Activated gamma-delta T cell treated with anti-CD3 and anti-CD28 coated beads, Interleukin-2, amount 50 U/mL, for 16 hours (primary cell): ENCODE data around the gene RRAD.

ENCODE experiments used
- DNase-seq: peaks from one replicate; pipeline ENCODE4 v3.0.0-alpha.2; 2020; ENCODE audit warnings: low read depth

Gene RRAD

DNA sequence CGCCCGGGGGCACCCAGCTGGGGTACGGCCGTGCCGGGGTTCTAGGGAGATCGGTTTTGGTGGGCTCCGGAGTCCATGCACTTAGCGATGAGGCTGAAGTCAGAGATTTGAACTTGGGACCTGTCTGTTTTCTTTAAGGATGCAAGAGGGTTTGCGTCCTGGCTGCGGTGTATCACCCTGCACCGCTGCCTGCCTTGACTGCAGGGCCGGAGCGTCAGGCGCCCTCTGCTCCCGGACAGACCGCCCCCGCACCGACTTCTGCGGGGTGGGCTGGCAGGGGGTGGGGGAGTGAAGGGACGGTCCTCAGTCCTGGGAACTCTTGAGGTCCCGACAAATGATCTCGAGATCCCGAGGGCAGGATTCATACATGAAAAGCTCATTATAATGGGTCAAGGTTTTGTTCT lies 44.3 kb downstream of the RRAD start:
- no peak for DNase-seq

DNA sequence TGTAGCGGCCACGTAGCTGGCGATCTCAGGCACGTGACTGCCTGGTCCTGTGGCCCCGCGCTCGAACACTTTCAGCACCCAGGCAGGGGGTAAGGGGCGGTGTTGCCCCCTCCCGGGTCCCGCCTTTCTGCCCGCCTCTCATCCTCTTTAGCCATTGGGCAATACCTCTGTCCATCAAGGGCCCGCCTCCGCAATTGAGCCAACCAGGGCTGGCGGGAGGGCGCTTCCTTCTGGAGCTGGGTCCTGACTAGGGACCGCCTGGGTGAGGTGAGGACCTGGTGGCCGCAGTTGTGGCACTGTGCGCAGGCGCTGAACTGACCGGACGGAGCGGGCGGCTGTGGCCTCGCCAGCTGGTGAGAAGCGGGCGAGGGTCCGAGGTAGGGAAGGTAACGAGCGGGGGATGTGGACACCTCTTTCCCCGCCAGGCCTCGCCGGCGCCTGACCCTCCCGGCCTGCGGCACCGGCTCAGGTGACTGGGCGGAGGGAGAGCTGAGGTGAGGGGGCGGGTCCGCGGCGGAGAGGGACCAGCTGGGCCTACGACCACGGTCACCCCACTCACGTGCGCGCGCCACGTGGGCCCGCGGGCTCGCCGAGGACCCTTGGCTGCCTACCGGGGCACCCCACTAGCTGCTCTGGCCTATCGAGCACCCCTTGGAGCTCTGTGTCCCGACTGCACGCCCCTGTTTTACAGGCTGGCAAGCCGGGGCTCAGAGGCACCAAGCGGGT lies 44.9 kb downstream of the RRAD start, which contains the start of gene PDP2:
PDP2 (plus strand) TSS at position 228 of the 726 bp plus-strand sequence. CDS start 3,770 bp downstream, outside the sequence.
- DNase-seq: peak; percentile 85

DNA sequence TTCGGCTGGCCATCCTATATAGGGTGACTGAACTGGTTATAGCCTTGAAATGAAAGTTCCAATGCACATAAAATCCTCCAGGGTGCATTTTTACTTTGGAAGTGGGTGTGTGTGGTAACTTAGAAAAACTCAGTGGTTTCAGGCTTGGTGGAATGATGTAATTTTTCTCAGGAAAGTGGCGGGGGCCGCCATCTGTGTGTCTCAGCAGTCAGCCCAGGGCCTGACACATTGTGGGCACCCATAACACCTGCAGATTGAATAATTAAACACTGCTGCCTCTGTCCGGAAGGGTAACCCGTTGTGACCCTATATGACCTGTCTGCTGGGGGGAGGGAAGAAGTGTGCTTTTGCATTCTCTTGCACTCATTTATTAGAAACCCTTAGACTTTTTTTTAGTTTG lies 47.3 kb downstream of the RRAD start:
- DNase-seq: peak; percentile 25

DNA sequence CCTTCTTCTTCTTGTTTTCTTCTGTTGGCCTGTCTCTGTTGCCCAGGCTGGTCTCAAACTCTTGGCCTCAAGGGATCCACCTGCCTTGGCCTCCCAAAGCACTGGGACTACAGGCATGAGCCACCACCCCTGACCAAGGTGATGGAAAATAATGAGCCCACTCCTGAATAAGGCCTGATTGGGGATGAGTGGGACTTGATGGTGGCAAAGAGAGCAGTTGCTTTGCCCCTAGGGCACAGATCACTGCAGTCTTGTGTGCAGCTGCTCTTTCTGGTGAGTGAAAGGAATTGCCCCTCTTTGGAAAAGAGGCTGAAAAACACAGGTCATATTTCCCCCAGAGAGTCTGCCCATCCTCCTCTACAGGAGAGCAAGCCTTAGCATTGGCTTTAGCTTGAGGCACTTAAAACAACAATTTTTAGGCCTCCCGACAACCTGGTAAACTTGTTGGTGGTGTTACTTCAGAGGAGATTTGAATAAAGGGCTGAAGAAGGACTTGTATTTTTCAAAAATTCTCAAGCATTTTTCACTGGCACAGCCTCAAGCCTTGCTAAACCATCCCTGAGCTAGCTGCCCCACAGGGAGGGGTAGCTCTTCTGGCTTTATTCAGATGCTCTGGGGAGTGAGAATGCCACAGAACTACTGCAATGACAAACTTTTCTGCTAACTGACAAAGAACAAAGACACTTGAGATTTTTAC lies 51.1 kb downstream of the RRAD start:
- DNase-seq: no peak

DNA sequence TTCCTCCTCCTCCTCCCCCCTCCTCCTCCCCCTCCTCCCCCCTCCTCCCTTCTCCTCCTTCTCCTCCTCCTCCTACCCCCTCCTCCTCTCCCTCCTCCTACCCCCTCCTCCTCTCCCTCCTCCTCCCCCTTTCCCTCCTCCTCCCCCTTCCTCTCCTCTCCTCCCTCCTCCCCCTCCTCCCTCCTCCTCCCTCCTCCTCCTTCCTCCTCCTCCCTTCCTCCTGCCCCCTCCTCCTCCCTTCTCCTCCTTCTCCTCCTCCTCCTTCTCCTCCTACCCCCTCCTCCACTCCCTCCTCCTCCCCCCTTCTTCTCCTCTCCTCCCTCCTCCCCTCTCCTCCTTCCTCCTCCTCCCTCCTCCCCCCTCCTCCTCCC lies 51.7 kb downstream of the RRAD start:
- DNase-seq: no peak

DNA sequence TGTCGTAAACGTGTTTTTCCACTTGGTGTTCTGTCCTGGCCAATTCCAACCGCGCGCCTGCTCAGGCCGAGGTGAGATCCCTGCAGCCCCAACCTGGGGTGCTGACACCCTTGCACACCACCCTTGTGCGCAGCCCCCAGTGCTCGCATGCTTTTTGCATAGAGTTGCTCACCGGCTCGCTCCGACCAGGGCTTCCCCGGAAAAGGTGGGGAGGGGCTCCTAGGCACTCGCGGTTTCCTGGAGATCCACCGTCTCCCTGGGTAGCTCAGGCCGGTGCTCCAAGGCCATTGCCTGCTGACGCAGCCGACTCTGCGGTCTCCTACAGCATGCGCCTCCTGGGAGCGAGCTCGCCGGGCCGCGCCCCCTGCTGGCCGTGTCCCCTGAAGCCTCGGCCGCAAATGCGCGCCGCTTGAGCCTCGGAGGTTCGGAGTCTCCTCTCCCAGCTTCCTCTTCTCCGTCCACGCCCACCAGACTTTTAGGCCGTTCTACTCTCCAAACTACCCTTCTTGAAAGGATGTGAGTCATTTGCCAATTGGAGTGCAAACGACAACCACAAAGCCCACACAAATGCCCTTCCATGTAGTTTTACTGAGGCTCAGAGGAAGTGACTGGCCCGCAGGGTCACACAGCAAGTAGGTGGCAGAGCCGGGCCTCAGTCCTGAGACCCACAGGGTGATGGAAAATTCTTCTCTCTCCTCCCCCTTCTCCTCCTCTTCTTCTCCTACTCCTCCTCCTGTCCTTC lies 52.2 kb downstream of the RRAD start:
- DNase-seq: peak; percentile 84

DNA sequence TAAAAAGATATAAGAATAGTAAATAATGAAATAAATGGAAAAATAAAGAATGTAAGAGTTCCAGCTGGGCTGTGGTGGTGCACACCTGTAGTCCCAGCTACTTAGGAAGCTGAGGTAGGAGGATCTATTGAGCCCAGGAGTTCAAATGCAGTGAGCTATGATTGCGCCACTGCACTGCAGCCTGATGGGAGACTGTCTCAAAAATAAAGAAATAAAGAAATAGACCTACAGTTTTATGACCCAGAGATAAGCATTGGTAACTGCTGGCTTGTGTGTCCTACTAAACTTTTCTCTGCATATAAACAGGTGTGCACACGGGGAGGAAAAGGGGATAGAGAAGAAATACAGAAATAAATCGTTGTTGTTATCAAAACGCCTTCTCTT lies 52.8 kb downstream of the RRAD start:
- no peak for DNase-seq

DNA sequence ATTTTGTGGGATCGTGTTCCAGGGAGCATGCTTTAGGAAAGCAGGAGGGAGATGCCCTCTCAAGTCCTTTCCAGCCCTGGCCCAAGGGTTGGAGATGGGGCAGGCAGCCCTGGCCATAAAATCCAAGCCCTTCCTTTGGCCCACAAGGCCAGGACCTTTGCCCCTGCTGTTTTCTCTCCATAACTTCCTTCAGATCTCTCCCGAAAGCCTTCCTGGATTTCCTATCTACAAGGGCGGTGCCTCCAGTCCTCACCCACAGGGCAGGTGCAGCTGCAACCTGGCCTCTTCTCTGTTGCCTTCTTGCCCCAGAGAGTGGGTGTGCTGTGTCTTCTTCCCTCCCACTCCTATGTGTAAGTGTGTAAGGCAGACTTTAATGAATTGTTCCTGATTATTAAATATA lies 53.5 kb downstream of the RRAD start:
- no peak for DNase-seq
